Stimulated activated CD8-positive, alpha-beta memory T cell treated with anti-CD3 and anti-CD28 coated beads, Interleukin-15, amount 100 ng/mL, for 1 hour (primary cell): ENCODE data around the gene CNTN5.

Source experiments
- DNase-seq: peaks from one replicate; pipeline ENCODE4 v3.0.0-alpha.2; 2020; ENCODE audit warnings: low read depth

CNTN5 gene

DNA sequence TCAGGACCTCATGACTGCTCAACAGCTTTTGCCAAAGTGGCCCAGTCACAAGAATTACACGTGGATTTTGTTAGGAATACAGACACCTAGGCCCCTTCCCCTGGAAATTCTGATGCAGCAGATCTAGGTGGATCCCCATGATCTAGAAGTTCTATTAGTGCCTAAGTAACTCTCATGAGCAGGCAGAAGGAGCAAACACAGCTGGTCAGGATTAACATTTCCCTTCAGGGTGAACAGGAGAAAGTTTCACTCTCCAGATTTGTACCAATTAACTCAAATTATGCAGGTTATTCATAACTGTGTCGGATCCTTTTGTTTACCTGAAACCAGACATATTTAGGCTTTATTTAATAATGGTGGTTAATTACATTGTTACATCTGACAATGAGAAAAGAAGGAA is 1072.9 kb downstream of the CNTN5 start:
- no peak for DNase-seq

DNA sequence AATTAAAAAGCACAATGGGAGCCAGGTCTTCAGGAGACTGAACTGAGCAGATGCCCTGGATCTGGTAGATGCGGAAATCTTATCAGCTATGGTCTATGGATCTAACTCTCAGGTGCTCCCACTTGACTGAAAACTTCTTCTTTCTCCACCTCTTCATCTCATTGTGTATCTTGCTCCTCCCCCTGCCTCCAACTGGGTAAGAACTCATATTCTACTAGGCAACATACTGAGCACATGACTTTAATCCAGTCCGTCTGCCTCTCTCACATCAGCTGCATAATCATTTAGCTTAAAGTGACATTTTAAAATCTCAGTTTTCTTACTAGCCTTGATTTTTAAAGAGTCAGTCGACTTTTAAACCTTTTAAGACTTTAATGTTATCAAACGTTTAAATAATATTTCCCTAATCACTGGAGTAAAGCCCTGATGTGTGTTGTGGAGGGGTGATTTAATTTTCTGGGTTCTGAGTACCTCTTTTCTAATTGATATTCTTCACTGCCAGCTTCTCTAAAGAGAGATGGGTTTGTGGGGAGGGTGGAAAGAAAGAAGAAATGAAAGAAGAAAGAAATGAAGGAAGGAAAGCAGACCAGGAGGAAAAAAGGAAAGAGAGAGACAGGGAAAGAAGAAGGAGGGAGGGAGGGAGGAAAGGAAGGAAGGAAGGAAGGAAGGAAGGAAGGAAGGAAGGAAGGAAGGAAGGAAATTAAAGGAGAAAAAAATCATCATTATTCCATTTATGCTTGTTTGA is 1073.5 kb downstream of the CNTN5 start:
- no peak for DNase-seq

DNA sequence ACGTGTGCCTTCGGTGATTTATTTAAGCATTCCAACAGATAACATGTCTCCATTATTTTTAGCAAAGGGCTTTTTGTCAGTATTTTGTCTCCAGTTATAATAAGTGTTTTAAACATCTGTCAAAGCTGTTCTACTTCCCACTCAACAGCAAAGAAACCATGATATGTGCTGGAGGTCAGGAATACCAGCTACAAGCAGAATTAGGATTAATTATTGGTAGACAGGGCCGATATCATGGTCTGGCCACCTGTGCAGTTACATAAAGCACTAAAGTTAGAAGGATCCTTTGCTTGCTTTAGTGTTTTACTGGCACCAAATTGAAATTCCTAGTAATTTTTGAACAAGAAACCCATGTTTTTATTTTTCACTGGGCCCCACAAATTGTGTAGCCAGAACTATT is 1075.1 kb downstream of the CNTN5 start:
- no peak for DNase-seq

DNA sequence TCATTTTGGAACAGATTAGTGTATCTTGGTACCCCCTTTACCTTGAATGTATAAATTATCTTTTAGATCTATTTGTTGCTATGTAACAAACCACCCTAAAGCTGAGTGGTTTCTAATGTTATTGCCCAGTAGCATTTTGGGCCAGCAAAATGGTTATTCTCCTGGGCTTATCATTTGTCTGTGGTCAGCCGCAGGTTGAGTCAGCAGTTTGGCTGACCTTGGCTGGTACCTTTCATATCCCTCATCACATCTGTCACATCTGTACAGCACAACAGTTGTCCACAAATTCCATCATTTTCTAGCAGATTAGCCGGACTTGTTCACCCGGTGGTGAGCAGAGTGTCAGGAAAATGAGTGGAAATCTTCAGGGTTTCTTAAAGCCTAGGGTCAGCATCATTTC is 1077.8 kb downstream of the CNTN5 start:
- DNase-seq = no peak

DNA sequence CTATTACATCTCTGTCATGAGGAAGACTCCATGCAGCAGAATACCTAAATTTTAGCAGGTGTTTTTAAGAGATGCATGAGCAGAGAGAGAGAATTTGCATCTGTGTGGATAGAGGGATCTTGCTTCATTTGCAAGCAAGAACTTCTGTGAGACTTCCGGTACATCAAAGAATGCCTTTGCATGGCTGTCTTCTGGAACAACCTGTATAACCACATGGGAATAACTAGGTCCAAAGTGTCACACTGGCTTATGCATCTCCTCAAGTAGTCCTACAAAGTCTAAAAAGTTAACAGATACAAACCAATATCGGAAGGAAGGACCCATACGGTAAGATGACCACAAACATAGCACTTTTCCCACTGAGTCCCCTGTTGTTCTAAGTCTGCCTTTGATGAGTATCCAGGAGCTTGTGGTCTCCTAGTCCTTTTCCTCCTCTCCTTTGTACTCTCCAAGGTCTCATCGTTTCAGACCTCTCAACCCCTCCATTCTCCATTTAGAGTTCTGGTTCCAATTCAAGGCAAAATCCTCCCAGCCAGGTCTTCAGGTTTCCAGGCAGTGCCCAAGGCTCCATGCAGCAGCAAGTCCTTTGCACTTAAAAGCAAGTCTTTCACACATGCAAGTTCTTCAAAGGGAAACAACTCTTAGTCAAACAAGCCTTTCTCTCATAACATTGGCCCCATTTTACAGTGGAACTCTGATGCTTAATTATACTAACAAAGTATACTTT is 1084.7 kb downstream of the CNTN5 start:
- no peak for DNase-seq

DNA sequence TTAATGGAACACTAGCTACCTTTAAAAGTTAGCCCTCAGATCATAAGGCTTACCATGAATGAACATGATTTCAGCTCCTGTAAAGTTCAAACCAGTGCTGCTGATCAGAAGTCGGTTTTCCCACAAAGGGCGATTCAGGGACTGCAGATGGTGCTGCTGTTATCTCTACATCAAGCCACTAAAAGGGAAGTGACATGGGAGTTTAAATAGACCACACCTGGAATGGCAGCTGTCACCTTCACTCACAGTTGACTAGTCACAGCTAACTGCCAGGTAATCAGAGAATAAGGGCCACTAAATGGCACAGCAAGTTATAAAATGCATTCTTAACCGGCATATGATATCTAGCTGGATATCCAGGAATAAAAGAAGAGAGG is 1085.2 kb downstream of the CNTN5 start:
- no peak for DNase-seq

DNA sequence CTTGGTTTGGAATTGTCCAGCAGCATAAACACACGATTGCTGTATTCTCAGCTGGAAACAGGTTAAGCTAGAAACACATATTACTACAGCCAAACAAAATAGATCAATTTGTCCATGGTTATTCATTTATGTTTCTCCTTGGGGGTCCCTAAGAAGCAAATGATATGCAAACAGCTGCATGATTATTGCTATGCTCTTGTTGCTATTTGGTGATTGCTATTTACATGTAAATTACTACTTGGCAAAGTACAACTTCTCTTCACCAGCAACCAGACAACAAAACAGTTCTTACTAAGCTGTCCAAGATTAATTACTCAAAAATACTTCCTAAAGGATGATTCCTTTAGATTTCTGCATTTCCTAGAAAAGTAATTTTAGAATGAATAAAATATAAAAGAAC is 1098.4 kb downstream of the CNTN5 start:
- no peak for DNase-seq

DNA sequence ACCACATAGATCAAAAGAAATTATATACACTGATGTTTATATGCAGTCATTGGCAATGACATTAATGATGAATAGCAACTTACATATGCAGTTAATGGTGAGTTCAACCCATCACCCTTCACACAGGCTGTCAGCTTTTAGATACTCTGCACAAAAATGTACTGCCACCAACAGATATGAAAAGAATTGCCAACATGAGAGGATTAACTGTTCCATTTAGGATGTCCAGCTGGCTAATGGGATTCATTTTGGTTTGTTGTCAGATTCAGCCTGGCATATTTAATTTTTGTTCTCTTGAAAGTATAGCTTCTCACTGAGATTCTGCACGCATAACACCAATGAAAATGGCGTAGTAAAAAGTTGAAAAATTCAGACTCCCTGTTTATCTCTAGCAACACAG is 1112.4 kb downstream of the CNTN5 start:
- DNase-seq = no peak

DNA sequence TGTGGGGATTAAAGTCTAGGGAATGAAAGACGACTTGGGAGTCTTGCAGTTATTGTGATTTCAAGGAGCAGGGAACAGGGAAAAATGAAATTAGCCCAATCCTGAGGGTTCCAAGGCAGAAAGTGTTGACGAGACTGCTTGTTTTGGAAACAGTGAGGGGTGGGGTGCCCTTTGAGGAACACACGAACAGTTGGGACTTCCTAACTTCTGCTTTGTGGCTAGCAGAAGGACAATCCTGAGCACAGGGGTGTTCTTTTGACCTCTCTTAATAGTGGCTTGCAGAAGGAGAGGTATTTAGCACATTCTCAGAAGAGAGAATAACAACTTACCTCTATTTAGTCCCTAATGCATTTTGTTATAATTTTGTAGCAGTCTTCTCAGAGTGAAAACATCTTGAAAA is 1120.5 kb downstream of the CNTN5 start:
- no peak for DNase-seq

DNA sequence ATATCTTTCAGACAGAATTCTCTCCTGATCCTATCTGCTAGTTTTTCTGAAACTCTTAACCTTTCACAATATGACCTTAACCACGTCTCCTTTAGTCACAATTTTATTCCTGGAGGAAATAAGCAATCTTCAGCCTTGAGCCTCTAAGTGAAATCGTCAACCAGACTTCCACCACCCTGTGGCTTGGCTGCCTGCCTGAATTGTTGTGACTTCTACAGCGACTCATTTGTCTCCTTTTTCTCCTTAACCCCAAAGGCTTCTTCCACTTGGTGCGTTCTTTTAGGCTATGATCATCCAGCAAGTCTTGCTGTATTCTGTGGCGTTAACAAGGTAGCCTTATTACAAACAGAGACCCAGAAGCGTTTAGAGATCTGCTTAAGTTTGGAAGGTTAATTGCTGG is 1131.2 kb downstream of the CNTN5 start:
- no peak for DNase-seq

DNA sequence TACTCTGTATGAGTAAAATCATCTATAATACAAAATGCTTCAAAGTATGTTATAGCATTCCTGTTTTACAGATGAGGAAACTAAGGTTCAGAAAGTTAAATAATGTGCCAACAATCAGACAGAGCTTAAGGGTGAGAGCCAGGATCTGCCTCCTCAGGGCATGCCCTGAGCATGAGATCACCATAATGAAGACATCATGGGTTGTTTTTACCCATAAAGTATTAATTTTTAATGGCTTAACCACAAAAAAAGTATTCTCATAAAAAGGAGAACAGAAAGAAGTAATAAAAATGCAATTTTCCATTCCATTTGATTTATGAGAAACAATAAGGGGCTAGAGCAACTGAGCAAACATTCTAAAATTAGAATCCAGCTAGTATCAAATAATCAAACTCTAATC is 1132.0 kb downstream of the CNTN5 start:
- no peak for DNase-seq

DNA sequence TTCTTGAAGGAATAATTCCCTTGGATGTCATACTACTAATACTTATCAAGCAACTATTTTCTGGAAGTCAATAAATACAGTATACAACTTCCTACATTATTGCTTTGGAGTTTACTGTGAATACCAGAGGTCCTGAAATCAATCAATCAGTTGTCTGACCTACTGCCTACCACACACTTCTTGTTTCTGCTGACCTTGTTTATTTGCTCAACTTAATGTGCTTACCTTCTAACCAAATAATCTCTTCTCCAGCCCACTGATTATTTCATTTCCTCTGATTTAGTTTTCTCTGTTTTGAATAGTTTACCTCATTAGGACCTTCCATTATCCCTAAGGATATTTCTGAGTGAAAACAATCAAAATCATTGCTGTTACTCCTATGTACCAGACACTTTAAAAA is 1142.7 kb downstream of the CNTN5 start:
- no peak for DNase-seq

DNA sequence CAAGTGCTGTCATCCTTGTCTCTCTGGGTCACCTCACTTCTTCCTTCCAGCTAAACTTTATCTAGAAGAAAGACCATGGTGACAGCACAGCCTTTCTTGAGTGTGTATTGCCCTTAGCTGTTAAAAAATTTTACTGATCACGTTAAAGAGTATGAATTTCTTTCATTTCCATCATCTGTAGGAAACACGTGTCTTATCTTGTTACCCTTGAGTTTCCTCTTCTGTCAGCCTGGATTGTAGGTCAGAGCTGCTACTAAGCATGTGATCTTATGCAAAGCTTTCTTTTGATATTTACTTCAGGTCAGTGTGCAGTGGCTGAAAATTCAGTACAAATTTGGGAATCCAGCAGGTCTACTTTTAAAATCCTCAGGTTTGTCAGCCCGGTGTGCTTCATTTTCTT is 1154.1 kb downstream of the CNTN5 start:
- DNase-seq = no peak

DNA sequence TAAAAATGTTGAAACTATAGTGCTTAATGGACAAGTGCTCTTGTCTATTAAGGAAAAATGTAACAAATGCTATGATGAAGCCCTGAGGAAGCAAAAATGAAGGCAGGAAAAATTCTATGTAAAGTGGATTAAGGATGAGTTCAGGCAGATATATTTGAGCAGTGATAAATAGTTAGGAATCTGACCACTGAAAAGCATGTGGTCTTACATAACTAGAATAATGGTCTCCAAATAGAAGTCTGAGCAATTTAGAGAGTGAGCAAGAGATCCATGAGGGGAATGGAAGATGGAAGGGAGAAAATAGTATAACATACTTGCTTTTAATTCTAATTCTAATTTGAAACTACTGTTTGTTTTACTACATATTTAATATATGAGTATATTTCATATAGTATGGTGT is 1155.7 kb downstream of the CNTN5 start:
- no peak for DNase-seq

DNA sequence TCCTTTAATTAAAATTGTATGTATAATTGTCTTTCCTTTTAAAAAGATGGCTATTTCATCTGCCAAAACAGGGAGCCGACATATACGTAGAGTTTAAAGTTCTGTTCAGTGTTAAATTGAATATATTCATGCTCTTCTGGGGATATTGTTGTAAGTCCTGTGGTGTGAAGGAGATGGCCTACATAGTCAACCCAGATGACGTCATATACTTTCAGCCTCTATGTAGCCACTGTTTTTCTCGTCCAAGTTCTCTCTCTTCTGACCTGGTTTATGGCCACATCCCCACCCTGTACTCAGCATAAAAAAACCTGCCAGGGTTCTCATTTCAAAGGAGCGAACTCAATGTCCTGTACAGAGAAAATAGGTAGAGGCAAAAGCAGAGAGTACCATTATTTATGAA is 1156.9 kb downstream of the CNTN5 start:
- DNase-seq = no peak

DNA sequence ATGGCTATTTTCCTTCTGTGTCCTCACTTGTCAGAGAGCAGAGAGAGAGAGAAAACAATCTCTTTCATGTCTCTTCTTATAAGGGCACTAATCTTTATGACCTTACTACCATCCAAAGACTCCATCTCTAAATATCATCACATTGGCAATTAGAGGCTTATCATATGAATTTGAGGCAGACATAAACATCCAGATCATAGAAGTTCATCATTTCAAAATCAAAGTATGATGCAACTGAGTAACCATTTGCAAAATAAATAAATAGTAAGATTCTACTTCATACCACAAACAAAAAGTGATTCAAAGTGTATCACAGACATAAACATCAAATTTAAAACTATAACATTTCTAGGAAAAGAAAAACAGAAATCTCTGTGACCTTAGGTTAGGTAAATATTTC is 1161.6 kb downstream of the CNTN5 start:
- DNase-seq = no peak

DNA sequence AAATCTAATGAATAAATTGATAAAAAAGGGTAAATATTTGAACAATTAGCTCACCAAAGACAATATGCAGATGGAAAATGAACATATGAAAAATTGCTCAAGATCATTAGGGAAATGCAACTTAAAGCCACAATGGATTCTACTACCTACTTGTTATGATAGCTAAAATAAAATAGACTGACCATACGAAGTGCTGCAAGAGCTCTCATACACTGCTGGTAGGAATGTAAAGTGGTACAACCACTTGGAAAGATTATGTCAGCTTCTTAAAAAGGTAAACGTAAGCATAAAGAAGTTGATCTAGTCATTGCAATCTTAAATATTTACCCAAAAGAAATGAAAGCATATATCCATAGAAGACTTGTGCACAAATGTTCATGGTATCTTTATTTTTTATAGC is 1162.2 kb downstream of the CNTN5 start:
- no peak for DNase-seq

DNA sequence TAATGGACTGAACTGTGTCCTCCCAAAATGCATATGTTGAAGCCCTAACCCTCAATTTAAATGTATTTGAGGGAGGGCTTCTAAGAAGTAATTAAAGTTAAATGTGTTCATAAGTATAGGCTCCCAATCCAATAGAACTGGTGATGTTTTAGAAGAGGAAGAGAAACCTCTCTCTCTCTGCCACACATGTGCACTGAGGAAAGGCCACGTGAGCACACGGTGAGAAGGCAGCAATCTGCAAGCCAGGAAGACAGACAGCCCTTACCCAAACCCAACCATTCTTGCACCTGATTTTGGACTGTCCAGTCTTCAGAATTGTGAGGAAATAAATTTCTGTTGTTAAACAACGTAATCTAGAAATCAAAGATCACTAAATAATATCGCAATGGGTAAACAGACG is 1164.8 kb downstream of the CNTN5 start:
- no peak for DNase-seq

DNA sequence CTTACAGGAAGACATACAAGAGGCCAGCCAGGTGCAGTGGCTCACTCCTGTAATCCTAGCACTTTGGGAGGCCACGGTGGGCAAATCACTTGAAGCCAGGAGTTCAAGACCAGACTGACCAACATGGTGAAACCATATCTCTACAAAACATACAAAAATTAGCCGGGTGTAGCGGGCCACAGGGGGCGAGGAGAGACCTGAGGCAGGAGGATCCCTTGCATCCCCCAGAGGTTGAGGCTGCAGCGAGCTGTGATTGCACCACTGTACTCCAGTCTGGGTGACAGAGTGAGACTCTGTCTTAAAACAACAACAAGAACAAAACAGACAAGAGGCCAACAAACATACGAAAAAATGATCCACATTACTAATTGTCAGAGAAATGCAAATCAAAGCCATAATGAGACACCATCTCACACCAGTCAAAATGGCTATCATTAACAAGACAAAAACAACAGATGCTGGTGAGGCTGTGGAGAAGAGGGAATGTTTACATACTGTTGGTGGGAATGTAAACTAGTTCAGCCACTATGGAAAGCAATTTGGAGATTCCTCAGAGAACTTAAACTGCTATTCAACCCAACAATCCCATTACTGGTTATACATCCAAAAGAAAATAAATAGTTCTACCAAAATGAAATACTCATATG is 1167.5 kb downstream of the CNTN5 start:
- DNase-seq = no peak

DNA sequence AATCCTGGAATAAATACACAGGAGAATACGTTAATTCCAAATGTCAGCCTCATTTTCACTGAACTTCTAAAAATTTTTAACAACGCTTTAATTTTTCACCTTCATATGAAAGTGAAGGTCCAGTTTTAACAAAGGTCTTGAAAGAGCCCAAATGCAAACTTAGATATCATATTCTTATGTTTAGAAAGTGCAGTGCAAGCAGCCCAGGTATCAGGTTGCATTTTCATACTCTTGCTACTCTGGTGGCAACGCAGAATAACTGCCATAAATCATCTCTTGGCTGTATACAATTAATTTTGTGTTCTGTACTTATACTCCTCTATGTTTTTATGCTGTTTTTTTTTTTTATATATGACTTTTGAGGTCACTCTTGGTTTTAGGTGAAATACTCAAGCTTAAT is 1169.6 kb downstream of the CNTN5 start:
- no peak for DNase-seq

DNA sequence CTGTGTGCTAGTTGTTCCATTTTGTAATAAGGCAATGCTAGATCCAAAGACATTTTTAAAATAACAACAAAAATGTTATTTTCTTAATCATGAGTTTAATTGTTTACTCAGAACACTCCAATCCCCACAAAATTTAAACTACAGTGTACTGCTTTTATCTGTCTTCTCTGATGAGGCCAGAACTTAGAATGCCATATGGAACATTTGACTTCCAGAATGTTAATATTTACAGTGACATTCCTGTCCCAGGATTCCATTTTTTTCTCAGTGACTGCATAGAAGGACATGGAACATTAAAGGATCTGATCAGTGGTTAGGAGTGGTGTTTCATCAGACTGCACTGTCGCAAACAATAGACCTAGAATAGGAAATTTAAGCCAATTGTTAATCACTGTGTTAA is 1171.4 kb downstream of the CNTN5 start:
- DNase-seq = no peak

DNA sequence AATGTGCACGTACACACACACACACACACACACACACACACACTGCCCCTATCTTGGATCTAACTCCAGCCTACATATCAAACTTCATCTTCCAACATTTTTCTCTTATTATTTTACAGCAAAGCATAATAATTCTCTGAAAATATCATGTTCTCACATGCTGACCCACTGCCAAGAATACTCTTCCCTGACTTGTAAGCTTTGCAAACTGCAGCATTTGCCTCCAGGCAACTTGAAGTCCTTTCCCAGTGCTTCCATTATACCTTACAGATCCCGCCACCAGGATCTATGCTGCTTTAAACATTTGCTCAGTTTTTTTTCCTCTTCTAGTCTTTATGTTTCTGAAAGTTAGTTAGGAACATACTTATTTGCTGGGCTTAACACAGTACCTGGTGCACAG is 1183.0 kb downstream of the CNTN5 start:
- no peak for DNase-seq

DNA sequence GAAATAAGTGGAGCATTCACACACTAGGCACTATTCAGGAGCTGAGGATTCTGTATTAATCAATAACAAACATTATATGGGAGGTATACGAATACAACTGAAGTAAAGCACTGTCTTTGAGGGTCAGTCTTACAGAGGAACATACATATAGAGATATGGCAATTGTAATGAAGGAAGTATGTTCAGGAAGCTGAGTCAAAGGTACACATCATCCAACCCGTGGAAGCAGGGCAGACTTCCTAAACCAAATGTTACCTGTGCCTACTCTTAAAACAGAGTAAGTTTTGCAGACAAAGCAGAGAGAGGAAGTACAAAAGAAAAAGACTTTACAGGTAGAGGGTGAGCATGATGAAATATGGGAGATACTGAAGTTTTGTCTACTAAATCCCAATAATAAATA is 1185.2 kb downstream of the CNTN5 start:
- DNase-seq = no peak

DNA sequence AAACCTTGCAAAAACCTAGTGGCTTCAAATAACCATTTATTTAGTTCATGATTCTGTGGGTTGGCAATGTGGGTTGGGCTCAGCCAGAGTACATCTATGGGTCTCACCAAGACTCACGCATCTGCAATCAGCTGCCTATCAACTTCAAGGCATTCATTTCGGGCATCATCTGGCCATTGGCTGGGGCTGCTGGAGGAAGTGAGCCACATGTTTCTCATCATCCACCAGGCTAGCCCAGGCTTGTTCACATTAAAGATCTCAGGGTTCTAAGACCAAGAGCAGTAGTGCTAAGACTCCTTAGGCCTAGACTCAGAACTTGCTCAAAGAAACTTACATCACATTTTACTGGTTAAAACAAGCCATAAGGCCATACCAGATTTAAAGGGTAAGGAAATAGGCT is 1187.5 kb downstream of the CNTN5 start:
- no peak for DNase-seq
